B cell (primary cell): ENCODE data around the gene SCRN1. TPM values are rescaled to one million over a fixed set of nuclear protein-coding genes. Genes with fewer than 3 reads are reported as not detected.
A peak's percentile ranks its signal among the peaks of the same experiment; 100 is the strongest.

Source experiments
- ATAC-seq: fragments of 200-7000 bp; cut with Tn5 transposase; one replicate; pipeline ENCODE4 v1.10.0; 2021; ENCODE audit warnings: low read depth, mild to moderate bottlenecking, moderate number of reproducible peaks, moderate library complexity
- CTCF ChIA-PET: fragments of 350-600 bp; sonication (Branson Sonifier 250); formaldehyde crosslinking; loops from one replicate; lab custom pipeline; 2021; ENCODE audit warnings: antibody characterized with exemption, inconsistent platforms; lab: Charles Lee
- POLR2A ChIA-PET: fragments of 350-600 bp; sonication (Branson Sonifier 250); formaldehyde crosslinking; loops from one replicate; lab custom pipeline; 2021; ENCODE audit warnings: antibody characterized with exemption; lab: Charles Lee
- DNase-seq: peaks from one replicate; pipeline ENCODE4 v3.0.0; 2013
- H2AFZ ChIP-seq: 2 replicates; pipeline ENCODE4 v1.6.1; 2012; ENCODE audit warnings: mild to moderate bottlenecking, low read depth, low read length; ENCODE audit not compliant: insufficient read depth, poor library complexity, severe bottlenecking
- H3K27ac ChIP-seq, 2 donors: 1 replicate in 1 of 2; 2 replicates in 1 of 2; pipeline ENCODE4 v1.5.1; 2012 to 2013; ENCODE audit warnings: low read length in 2 of 2, mild to moderate bottlenecking in 2 of 2, moderate library complexity in 1 of 2
- H3K27me3 ChIP-seq, 4 experiments: fragments of 200-600 bp in 1 of 4; sonication (generic) in 1 of 4; replicated peaks in 1 of 4; 1 replicate in 2 of 4; 2 replicates in 2 of 4; pipeline versions ENCODE4 v1.6.1 to v1.7.0; 2013 to 2016; ENCODE audit warnings: low read length in 3 of 4, mild to moderate bottlenecking in 2 of 4, mixed read lengths in 1 of 4, moderate library complexity in 1 of 4; ENCODE audit not compliant: insufficient read depth in 4 of 4, control insufficient read depth in 3 of 4; ENCODE audit errors: control extremely low read depth in 1 of 4
- H3K36me3 ChIP-seq, 2 experiments: replicated peaks in 1 of 2; 1 replicate in 1 of 2; 2 replicates in 1 of 2; pipeline versions ENCODE4 v1.6.1 to v1.7.1; 2013; ENCODE audit warnings: low read length in 1 of 2; ENCODE audit not compliant: insufficient read depth in 2 of 2, control insufficient read depth in 1 of 2; ENCODE audit errors: control extremely low read depth in 1 of 2, extremely low read depth in 1 of 2
- H3K4me1 ChIP-seq, 2 donors: fragments of 200-600 bp in 1 of 2; sonication (generic) in 1 of 2; 1 replicate in 1 of 2; 2 replicates in 1 of 2; pipeline versions ENCODE4 v1.5.1 to v1.6.1; 2013 to 2017; ENCODE audit warnings: low read length in 2 of 2; ENCODE audit not compliant: control insufficient read depth in 2 of 2, insufficient read depth in 2 of 2
- H3K4me2 ChIP-seq: replicated peaks from 2 replicates; pipeline ENCODE3; 2012; ENCODE audit warnings: mild to moderate bottlenecking, low read depth, low read length; ENCODE audit not compliant: poor library complexity, severe bottlenecking
- H3K4me3 ChIP-seq, 5 experiments: fragments of 200-600 bp in 1 of 5; sonication (generic) in 1 of 5; 1 replicate in 3 of 5; 2 replicates in 2 of 5; pipeline versions ENCODE4 v1.5.1 to v1.7.0; 2011 to 2016; ENCODE audit warnings: low read length in 4 of 5, mild to moderate bottlenecking in 4 of 5, low read depth in 2 of 5, control low read depth in 1 of 5, moderate library complexity in 1 of 5; ENCODE audit not compliant: insufficient read depth in 1 of 5; ENCODE audit errors: control extremely low read depth in 1 of 5, extremely low read depth in 1 of 5
- H3K79me2 ChIP-seq: fragments of 200-600 bp; sonication (generic); one replicate; pipeline ENCODE4 v1.6.0; 2016; ENCODE audit warnings: low read length; ENCODE audit not compliant: control insufficient read depth, insufficient read depth
- H3K9ac ChIP-seq: fragments of 200-600 bp; sonication (generic); 2 replicates; pipeline ENCODE4 v1.6.1; 2017; ENCODE audit warnings: mild to moderate bottlenecking, low read length, moderate library complexity
- H3K9me3 ChIP-seq, 3 donors: one replicate each; pipeline versions ENCODE4 v1.6.1 to v1.7.1; 2013; ENCODE audit warnings: low read length in 2 of 3; ENCODE audit not compliant: control insufficient read depth in 2 of 3, insufficient read depth in 1 of 3; ENCODE audit errors: control extremely low read depth in 1 of 3
- H4K20me1 ChIP-seq: 2 replicates; pipeline ENCODE4 v1.6.0; 2012; ENCODE audit warnings: mild to moderate bottlenecking, low read length; ENCODE audit not compliant: insufficient read depth, control insufficient read depth, poor library complexity, severe bottlenecking
- H3K27ac Mint-ChIP-seq: one replicate; pipeline ENCODE4 v1.8.0; 2021; ENCODE audit warnings: mixed read lengths
- H3K27me3 Mint-ChIP-seq: one replicate; pipeline ENCODE4 v1.8.0; 2021; ENCODE audit warnings: mixed read lengths
- H3K4me1 Mint-ChIP-seq: one replicate; pipeline ENCODE4 v1.8.0; 2021; ENCODE audit warnings: mixed read lengths
- H3K4me3 Mint-ChIP-seq: one replicate; pipeline ENCODE4 v1.8.0; 2021; ENCODE audit warnings: mixed read lengths
- H3K9me3 Mint-ChIP-seq: one replicate; pipeline ENCODE4 v1.8.0; 2022; ENCODE audit warnings: mixed read lengths; ENCODE audit not compliant: insufficient read depth
- EZH2 ChIP-seq: IDR thresholded peaks from 2 replicates; pipeline ENCODE4 v1.6.1; 2012; ENCODE audit warnings: borderline replicate concordance, low read depth, mild to moderate bottlenecking, moderate library complexity, low read length; ENCODE audit not compliant: insufficient read depth, poor library complexity, severe bottlenecking
- WGBS: methylation state at CpG from one replicate; pipeline ENCODE4 v1.1.5; 2013; ENCODE audit warnings: missing lambda C conversion rate; ENCODE audit not compliant: insufficient coverage; 5-methylcytosine and 5-hydroxymethylcytosine counted together
- intact Hi-C: fragments of 100-400 bp; cut with micrococcal nuclease; formaldehyde crosslinking; loops from one replicate; pipeline ENCODE4 v1.10.0; 2022
- polyA plus RNA-seq: library from polyadenylated mRNA; depleted of rRNA; stranded (reverse); fragments of >200 nt; gene quantifications from 2 replicates; pipeline ENCODE4 v1.2.3, GENCODE V29; 2012
- total RNA-seq, 2 donors: library from RNA; stranded (reverse); fragments of 120-200 nt in 1 of 2; gene quantifications; 1 replicate in 1 of 2; 2 replicates in 1 of 2; pipeline versions ENCODE4 v1.2.3 to v1.2.4, GENCODE V29; 2013 to 2022
- TF ChIP-seq, protein P1 (sequence below): fragments of 200-600 bp; IDR thresholded peaks from one replicate; pipeline ENCODE4 v1.8.0; 2022; ENCODE audit warnings: antibody characterized with exemption, mild to moderate bottlenecking

SCRN1 gene
- total and polyA plus RNA-seq, 2 donors (not counting 1 experiment from before 2014, with no cell fraction given), result 16.6 to 66.6 TPM

- TF ChIP-seq, protein P1, sequence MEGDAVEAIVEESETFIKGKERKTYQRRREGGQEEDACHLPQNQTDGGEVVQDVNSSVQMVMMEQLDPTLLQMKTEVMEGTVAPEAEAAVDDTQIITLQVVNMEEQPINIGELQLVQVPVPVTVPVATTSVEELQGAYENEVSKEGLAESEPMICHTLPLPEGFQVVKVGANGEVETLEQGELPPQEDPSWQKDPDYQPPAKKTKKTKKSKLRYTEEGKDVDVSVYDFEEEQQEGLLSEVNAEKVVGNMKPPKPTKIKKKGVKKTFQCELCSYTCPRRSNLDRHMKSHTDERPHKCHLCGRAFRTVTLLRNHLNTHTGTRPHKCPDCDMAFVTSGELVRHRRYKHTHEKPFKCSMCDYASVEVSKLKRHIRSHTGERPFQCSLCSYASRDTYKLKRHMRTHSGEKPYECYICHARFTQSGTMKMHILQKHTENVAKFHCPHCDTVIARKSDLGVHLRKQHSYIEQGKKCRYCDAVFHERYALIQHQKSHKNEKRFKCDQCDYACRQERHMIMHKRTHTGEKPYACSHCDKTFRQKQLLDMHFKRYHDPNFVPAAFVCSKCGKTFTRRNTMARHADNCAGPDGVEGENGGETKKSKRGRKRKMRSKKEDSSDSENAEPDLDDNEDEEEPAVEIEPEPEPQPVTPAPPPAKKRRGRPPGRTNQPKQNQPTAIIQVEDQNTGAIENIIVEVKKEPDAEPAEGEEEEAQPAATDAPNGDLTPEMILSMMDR, result no peak
- TF ChIP-seq EZH2, result no peak
- Histone ChIP-seq H3K4me2 (no peak overlapping the region), H3K4me1 (no peaks in the 10 kb centered on the region), H3K9me3 (peaks cover 0 to 16% (median 0%) of the 10 kb centered on the region in 3 donors), H4K20me1 (no peaks in the 10 kb centered on the region), H3K27ac (no peak overlapping the region), H3K36me3 (peaks cover 2 to 51% of the 10 kb centered on the region in 2 experiments), H3K4me3 (no peak overlapping the region), H3K79me2 (no peaks in the 10 kb centered on the region), H3K9ac (no peak overlapping the region), H3K27me3 (no peaks in the 10 kb centered on the region), H2AFZ (no peak overlapping the region)
- ATAC-seq, result no peak
- intact Hi-C loops, result no loop called here
- ChIA-PET CTCF (interaction anchor here (1.8 kb wide), 1 partner anchor 114 kb away, joined by 5 read pairs; no protein-coding TSS in a partner anchor), POLR2A (no interaction called here)
- H3K4me3 Mint-ChIP-seq, result no peak overlapping the region
- no peaks in the 10 kb centered on the region for H3K9me3 Mint-ChIP-seq
- H3K4me1 Mint-ChIP-seq, result no peaks in the 10 kb centered on the region
- no peak overlapping the region for H3K27ac Mint-ChIP-seq
- 95% methylated on average over 2 of the region's 2 CpGs for WGBS
- DNase-seq, result no peak
- H3K27me3 Mint-ChIP-seq, result no peaks in the 10 kb centered on the region
Observed at GRCh38 chr7:29948587-29948986, 41.0 kb downstream of the SCRN1 start.

GRCh38 chr7:29946428-29947186 is 43.0 kb downstream of the SCRN1 start:
- H3K27me3 Mint-ChIP-seq, result no peaks in the 10 kb centered on the region
- Histone ChIP-seq H3K79me2 (no peaks in the 10 kb centered on the region), H3K27ac (no peak overlapping the region), H3K9me3 (peaks cover 0 to 16% (median 0%) of the 10 kb centered on the region in 3 donors), H2AFZ (no peak overlapping the region), H3K4me2 (no peak overlapping the region), H3K36me3 (peaks cover 2 to 59% of the 10 kb centered on the region in 2 experiments), H3K9ac (no peak overlapping the region), H3K27me3 (no peaks in the 10 kb centered on the region), H3K4me1 (no peaks in the 10 kb centered on the region), H4K20me1 (no peaks in the 10 kb centered on the region), H3K4me3 (no peak overlapping the region)
- intact Hi-C loops, result loop anchor here (2.0 kb wide), 1 partner anchor 116 kb away; no protein-coding TSS in a partner anchor
- H3K9me3 Mint-ChIP-seq, result no peaks in the 10 kb centered on the region
- no peaks in the 10 kb centered on the region for H3K4me1 Mint-ChIP-seq
- WGBS, result 98% methylated on average over 5 of the region's 5 CpGs
- DNase-seq (peak; percentile 13), ATAC-seq (no peak)
- H3K27ac Mint-ChIP-seq, result no peak overlapping the region
- H3K4me3 Mint-ChIP-seq, result no peak overlapping the region
- TF ChIP-seq, protein P1, result no peak
- no peak for TF ChIP-seq EZH2
- CTCF ChIA-PET, result interaction anchor here (0.9 kb wide), 1 partner anchor 115 kb away, joined by 3 read pairs; no protein-coding TSS in a partner anchor
- POLR2A ChIA-PET, result no interaction called here
